ENCODE measurements around the gene HAUS8. TPM values are rescaled to one million over a fixed set of nuclear protein-coding genes. Genes with fewer than 3 reads are reported as not detected.
A peak's percentile ranks its signal among the peaks of the same experiment; 100 is the strongest.

Gene HAUS8
- total and polyA plus RNA-seq, 2 of the 4 experiments (the other 2 are of a cell fraction) = 3.4 to 14.2 TPM

DNA sequence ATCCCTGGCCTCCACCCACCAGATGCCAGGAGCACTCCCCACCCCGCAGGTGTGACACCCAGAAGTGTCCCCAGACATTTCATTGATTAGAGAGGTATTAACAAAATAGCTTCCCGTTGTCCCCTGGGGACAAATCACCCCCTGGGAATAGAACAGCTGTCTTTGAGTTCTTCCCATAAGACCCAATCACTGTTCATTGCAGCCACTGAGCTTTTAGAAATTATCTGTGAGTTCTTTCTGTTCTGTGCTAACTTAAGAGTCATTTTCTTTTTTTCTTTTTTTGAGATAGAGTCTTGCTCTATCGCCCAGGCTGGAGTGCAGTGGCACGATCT is 33.2 kb upstream of the HAUS8 start:
- peak overlapping the region; percentile 78 for H2BK5ac ChIP-seq (ENCODE audit: low read depth, low read length, poor library complexity, severe bottlenecking)
- H4K20me1 ChIP-seq (ENCODE audit: insufficient read depth, low read length) = peaks cover 56% of the 10 kb centered on the region
- H3K36me3 ChIP-seq (ENCODE audit: control insufficient read depth, insufficient read depth, low read length) = peaks cover 46% of the 10 kb centered on the region
- peak overlapping the region; percentile 81; the same call in 1 of the 2 replicates for H3K23ac ChIP-seq (ENCODE audit: low read depth, low read length)
- H3K79me1 ChIP-seq (ENCODE audit: low read depth in 1 of 2, low read length in 2 of 2) = peaks cover 10 to 85% of the 10 kb centered on the region in 2 experiments; a peak in 3 of 4 replicates
- H2AFZ ChIP-seq (replicated peaks; ENCODE audit: low read length, poor library complexity) = peak overlapping the region; percentile 86
- TF ChIP-seq CHD1 (IDR thresholded peaks at IDR 0.05; ENCODE audit: low read depth, low read length) (0 out of 2 replicates have a peak, but pooled peaks have one; percentile 19), CEBPB (IDR thresholded peaks at IDR 0.05; ENCODE audit: low read depth, low read length) (no peak)
- TF ChIP-seq, protein P1, sequence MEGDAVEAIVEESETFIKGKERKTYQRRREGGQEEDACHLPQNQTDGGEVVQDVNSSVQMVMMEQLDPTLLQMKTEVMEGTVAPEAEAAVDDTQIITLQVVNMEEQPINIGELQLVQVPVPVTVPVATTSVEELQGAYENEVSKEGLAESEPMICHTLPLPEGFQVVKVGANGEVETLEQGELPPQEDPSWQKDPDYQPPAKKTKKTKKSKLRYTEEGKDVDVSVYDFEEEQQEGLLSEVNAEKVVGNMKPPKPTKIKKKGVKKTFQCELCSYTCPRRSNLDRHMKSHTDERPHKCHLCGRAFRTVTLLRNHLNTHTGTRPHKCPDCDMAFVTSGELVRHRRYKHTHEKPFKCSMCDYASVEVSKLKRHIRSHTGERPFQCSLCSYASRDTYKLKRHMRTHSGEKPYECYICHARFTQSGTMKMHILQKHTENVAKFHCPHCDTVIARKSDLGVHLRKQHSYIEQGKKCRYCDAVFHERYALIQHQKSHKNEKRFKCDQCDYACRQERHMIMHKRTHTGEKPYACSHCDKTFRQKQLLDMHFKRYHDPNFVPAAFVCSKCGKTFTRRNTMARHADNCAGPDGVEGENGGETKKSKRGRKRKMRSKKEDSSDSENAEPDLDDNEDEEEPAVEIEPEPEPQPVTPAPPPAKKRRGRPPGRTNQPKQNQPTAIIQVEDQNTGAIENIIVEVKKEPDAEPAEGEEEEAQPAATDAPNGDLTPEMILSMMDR (conservative IDR thresholded peaks at IDR 0.05; ENCODE audit: low read depth, low read length) = no peak
- no TSS peak for BruUV-seq (replicated peaks)
- ATAC-seq (ENCODE audit: low read depth) (no peak), DNase-seq (no peak)
- H2BK20ac ChIP-seq (ENCODE audit: low read depth, low read length) = peak overlapping the region; percentile 58; the same call in 1 of the 2 replicates
- intact Hi-C loops (cut with micrococcal nuclease) = loop anchor here (1.0 to 2.0 kb wide), 2 partner anchors 26 to 28 kb away; no protein-coding TSS in a partner anchor
- peak overlapping the region; percentile 83 for H2AK5ac ChIP-seq (ENCODE audit: low read depth, low read length)
- in situ Hi-C loops (cut with MboI; ENCODE audit: low sequenced_read_pairs) = no loop called here
- H2BK120ac ChIP-seq (ENCODE audit: low read depth, low read length) = peak overlapping the region; percentile 66
- peak overlapping the region; percentile 70 for H3K27ac ChIP-seq (ENCODE audit: insufficient read depth, low read length)
- peak overlapping the region; percentile 72 for H4K91ac ChIP-seq (ENCODE audit: insufficient read depth, low read depth, low read length)
- CTCF ChIA-PET = interaction anchor here (0.5 kb wide), 1 partner anchor 108 kb away, joined by 7 read pairs; no protein-coding TSS in a partner anchor
- H3K4ac ChIP-seq (ENCODE audit: low read depth, low read length) = peak overlapping the region; percentile 82
- H4K5ac ChIP-seq (ENCODE audit: low read depth, low read length) = no peak overlapping the region
- H2AK9ac ChIP-seq (replicated peaks; ENCODE audit: low read depth, low read length, poor library complexity) = peak overlapping the region; percentile 98
- H3K14ac ChIP-seq (replicated peaks; ENCODE audit: low read depth, low read length) = peak overlapping the region; percentile 79
- dilution Hi-C loops (cut with HindIII; ENCODE audit: low sequenced_read_pairs, unreplicated experiment) = no loop called here
- peak overlapping the region; percentile 1; the same call in 1 of the 3 replicates for H2BK15ac ChIP-seq (ENCODE audit: low read depth, low read length)
- no CpG with 5 or more reads among the region's 4 CpGs for WGBS, 2 experiments (ENCODE audit: extremely low coverage in 2 of 2, insufficient read length in 1 of 2)
- H3K4me3 ChIP-seq (ENCODE audit: insufficient read depth, low read depth, low read length) = no peak overlapping the region
- peaks cover 7% of the 10 kb centered on the region for H3K4me1 ChIP-seq (ENCODE audit: control insufficient read depth, insufficient read depth, low read length)
- H3K56ac ChIP-seq (ENCODE audit: extremely low read depth, insufficient read depth, low read length) = peak overlapping the region; percentile 50
- H3K9me3 ChIP-seq (ENCODE audit: control insufficient read depth, insufficient read depth, low read length) = no peaks in the 10 kb centered on the region
- peak overlapping the region; percentile 8; the same call in 1 of the 2 replicates for H3K9ac ChIP-seq (ENCODE audit: low read depth, low read length)
- H3K9me1 ChIP-seq (ENCODE audit: insufficient read depth, low read length) = peaks cover 25% of the 10 kb centered on the region
- POLR2A ChIA-PET (ENCODE audit: unreplicated experiment) = interaction anchor here (0.6 kb wide), 1 partner anchor 274 kb away, joined by 3 read pairs; no protein-coding TSS in a partner anchor
- 0 out of 2 replicates have a peak overlapping the region, but pooled peaks have one; percentile 0 for H3K18ac ChIP-seq (ENCODE audit: low read depth, low read length)
- H3K27me3 ChIP-seq (ENCODE audit: control insufficient read depth, insufficient read depth, low read length) = no peaks in the 10 kb centered on the region
- peak overlapping the region; percentile 63 for H3K4me2 ChIP-seq (ENCODE audit: low read depth, low read length)
- H4K8ac ChIP-seq (ENCODE audit: low read depth in 2 of 2, low read length in 2 of 2) = peak overlapping the region in 1 of 2 experiments; percentile 38; a peak in 2 of 4 replicates
